Glutamatergic neuron (in vitro differentiated cells): ENCODE data around the gene STAG1. TPM values are rescaled to one million over a fixed set of nuclear protein-coding genes. Genes with fewer than 3 reads are reported as not detected.

Experiments
- DNase-seq: peaks from one replicate; pipeline ENCODE4 v3.0.0; 2022
- H3K27ac Mint-ChIP-seq: one replicate; pipeline ENCODE4 v1.8.0; 2020; ENCODE audit warnings: mild to moderate bottlenecking, mixed read lengths, inconsistent platforms; ENCODE audit not compliant: unreplicated experiment
- H3K27me3 Mint-ChIP-seq: one replicate; pipeline ENCODE4 v1.8.0; 2020; ENCODE audit warnings: mild to moderate bottlenecking, moderate library complexity, mixed read lengths, inconsistent platforms; ENCODE audit not compliant: unreplicated experiment
- H3K36me3 Mint-ChIP-seq: one replicate; pipeline ENCODE4 v1.8.0; 2020; ENCODE audit warnings: mild to moderate bottlenecking, mixed read lengths, inconsistent platforms; ENCODE audit not compliant: unreplicated experiment
- H3K4me1 Mint-ChIP-seq: one replicate; pipeline ENCODE4 v1.8.0; 2020; ENCODE audit warnings: mild to moderate bottlenecking, low read depth, mixed read lengths, inconsistent platforms; ENCODE audit not compliant: unreplicated experiment
- H3K4me3 Mint-ChIP-seq: one replicate; pipeline ENCODE4 v1.8.0; 2020; ENCODE audit warnings: mild to moderate bottlenecking, mixed read lengths, inconsistent platforms; ENCODE audit not compliant: unreplicated experiment
- H3K9me3 Mint-ChIP-seq: one replicate; pipeline ENCODE4 v1.8.0; 2020; ENCODE audit warnings: mild to moderate bottlenecking, moderate library complexity, mixed read lengths, inconsistent platforms; ENCODE audit not compliant: unreplicated experiment
- total RNA-seq: library from RNA; stranded (reverse); fragmentation: NEBNext Ultra II Directional; extraction: Animal tissue kit (Norgen Biotek cat#: 25700); gene quantifications from one replicate; pipeline ENCODE4 v1.2.1, GENCODE V29; 2021; ENCODE audit not compliant: unreplicated experiment
- TF ChIP-seq, protein P1 (sequence below): fragments of 200-600 bp; sonication (generic); IDR thresholded peaks from one replicate; pipeline ENCODE4 v1.5.0; 2021; ENCODE audit not compliant: partially characterized antibody, unreplicated experiment

The STAG1 gene
- total RNA-seq, 1 donor from 2014 or later = 22.8 TPM

DNA sequence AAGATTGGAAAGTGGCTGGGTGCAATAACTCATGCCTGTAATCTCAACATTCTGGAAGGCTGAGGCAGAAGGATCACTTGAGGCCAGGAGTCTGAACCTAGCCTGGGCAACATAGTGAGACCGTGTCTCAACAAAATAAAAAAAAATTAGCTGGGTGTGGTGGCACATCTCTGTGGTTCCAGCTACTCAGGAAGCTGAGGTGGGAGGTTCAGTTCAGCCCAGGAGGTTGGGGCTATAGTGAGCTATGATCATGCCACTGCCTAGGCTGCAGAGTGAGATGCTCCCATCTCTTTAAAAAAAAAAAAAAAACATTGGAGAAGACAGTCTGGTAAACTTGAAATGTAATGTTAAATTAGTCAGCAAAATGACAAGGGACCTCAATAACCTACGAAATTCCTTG is 57.9 kb downstream of the STAG1 start:
- no peaks in the 10 kb centered on the region for H3K9me3 Mint-ChIP-seq
- H3K36me3 Mint-ChIP-seq = no peaks in the 10 kb centered on the region
- TF ChIP-seq, protein P1, sequence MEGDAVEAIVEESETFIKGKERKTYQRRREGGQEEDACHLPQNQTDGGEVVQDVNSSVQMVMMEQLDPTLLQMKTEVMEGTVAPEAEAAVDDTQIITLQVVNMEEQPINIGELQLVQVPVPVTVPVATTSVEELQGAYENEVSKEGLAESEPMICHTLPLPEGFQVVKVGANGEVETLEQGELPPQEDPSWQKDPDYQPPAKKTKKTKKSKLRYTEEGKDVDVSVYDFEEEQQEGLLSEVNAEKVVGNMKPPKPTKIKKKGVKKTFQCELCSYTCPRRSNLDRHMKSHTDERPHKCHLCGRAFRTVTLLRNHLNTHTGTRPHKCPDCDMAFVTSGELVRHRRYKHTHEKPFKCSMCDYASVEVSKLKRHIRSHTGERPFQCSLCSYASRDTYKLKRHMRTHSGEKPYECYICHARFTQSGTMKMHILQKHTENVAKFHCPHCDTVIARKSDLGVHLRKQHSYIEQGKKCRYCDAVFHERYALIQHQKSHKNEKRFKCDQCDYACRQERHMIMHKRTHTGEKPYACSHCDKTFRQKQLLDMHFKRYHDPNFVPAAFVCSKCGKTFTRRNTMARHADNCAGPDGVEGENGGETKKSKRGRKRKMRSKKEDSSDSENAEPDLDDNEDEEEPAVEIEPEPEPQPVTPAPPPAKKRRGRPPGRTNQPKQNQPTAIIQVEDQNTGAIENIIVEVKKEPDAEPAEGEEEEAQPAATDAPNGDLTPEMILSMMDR = no peak
- H3K4me1 Mint-ChIP-seq = peaks cover 6% of the 10 kb centered on the region
- H3K4me3 Mint-ChIP-seq = no peak overlapping the region
- no peak overlapping the region for H3K27ac Mint-ChIP-seq
- no peak for DNase-seq
- H3K27me3 Mint-ChIP-seq = no peaks in the 10 kb centered on the region

DNA sequence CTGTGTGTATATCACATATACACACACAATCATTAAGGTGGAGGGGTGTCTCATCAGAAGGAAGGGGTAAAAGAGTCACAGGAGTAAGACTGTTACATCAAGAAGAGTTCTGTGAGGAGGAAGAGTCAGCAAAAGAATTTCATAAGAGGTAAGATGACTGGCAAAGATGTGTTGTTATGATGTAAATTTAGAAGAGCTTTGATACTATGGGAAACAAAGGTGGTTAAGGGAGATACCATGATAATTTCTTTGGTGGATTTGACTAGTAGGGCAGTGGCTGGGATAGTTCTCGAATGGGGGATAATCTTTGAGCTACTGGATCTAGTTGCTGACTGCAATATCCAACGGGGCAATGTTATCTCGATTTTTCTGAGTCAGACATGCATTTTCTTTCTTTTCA is 61.6 kb downstream of the STAG1 start:
- Mint-ChIP-seq H3K4me1 (no peaks in the 10 kb centered on the region), H3K27me3 (no peaks in the 10 kb centered on the region), H3K36me3 (no peaks in the 10 kb centered on the region), H3K9me3 (no peaks in the 10 kb centered on the region), H3K4me3 (no peak overlapping the region), H3K27ac (no peak overlapping the region)
- DNase-seq = no peak
- TF ChIP-seq, protein P1 = no peak

DNA sequence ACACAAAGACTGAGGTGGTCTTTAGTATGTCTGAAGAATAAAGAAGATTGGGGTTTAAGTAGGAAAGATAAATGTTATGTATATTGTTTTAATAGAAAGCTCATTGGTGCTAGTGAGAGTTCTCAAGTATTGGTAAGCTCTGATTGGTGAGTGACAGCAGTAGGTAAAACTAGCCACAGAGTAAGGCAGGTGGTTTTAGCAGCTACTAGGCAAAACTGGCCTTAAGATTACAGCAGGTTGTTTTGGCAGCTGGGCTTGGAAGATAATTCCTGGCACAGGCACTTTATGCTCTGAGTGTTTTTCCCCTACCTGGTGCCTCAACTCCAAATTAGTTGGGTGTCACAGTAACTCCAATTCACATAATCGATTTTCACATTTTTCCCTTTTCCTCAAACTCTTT is 66.3 kb downstream of the STAG1 start:
- Mint-ChIP-seq H3K4me1 (peaks cover 2% of the 10 kb centered on the region), H3K9me3 (no peaks in the 10 kb centered on the region), H3K27ac (no peak overlapping the region), H3K36me3 (no peaks in the 10 kb centered on the region), H3K4me3 (no peak overlapping the region), H3K27me3 (no peaks in the 10 kb centered on the region)
- no peak for DNase-seq
- TF ChIP-seq, protein P1 = no peak

DNA sequence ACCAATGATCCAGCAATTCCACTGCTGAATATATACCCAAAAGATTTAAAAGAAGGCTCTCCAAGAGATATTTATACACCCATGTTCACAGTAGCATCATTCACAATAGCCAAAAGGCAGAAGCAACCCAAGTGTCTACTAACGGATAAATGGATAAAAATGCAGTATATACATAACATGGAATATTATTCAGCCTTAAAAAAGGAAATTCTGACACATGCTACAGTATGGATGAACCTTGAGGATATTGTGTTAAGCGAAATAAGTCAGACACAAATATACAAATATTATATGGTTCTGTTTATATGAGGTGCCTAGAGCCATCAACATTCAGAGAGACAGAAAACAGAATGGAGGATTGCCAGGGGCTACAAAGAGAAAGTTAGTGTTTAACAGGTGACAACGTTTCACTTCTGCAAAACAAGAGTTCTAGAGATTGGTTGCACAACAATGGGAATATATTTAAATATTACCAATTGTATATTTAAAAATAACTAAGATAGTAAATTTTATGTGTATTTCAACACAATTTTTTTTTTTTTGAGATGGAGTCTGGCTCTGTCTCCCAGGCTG is 69.4 kb downstream of the STAG1 start:
- no peak for DNase-seq
- no peak overlapping the region for H3K4me3 Mint-ChIP-seq
- no peaks in the 10 kb centered on the region for H3K36me3 Mint-ChIP-seq
- H3K4me1 Mint-ChIP-seq = peaks cover 2% of the 10 kb centered on the region
- H3K27ac Mint-ChIP-seq = no peak overlapping the region
- H3K27me3 Mint-ChIP-seq = no peaks in the 10 kb centered on the region
- TF ChIP-seq, protein P1 = no peak
- no peaks in the 10 kb centered on the region for H3K9me3 Mint-ChIP-seq

DNA sequence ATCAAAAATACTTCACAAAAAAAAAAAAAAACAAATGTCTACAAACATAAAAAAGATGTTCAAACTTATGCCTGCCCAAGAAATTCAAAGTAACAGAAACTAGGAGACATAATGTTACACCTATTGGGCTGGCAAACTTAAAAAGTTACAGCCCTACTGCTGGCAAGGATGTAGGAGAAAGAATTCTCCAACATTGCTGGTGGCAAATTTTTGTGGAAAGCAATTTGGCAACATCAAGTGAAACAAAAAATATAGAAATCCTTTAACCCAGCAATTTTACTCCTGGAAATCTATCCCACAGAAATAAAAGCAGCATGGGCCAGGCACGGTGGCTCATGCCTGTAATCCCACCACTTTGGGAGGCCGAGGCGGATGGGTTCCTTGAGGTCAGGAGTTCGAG is 73.2 kb downstream of the STAG1 start:
- H3K4me3 Mint-ChIP-seq = no peak overlapping the region
- H3K27ac Mint-ChIP-seq = no peak overlapping the region
- peaks cover 6% of the 10 kb centered on the region for H3K4me1 Mint-ChIP-seq
- no peaks in the 10 kb centered on the region for H3K36me3 Mint-ChIP-seq
- no peak for DNase-seq
- TF ChIP-seq, protein P1 = no peak
- no peaks in the 10 kb centered on the region for H3K9me3 Mint-ChIP-seq
- H3K27me3 Mint-ChIP-seq = no peaks in the 10 kb centered on the region
